Measurements from ENCODE around the gene ROBO1.

Gene ROBO1

DNA sequence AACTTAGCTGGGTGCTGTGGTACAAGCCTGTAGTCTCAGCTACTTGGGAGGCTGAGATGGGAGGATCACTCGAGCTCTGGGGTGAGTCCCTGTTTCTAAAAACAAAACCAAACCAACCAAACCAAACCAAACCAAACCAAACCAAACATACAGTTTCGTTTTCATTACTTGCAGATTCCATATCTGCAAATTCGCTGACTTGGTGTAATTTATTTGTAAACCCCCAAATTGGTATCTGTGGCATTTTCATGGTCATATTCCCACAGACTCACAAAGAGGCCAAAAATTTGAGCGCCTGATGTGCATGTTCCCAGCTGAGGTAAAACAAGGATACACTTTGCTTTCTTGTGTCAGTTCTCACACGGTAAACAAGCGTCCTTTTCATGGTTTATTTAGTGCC, 1138.3 kb downstream of the ROBO1 start:
- TF ChIP-seq, protein P1, sequence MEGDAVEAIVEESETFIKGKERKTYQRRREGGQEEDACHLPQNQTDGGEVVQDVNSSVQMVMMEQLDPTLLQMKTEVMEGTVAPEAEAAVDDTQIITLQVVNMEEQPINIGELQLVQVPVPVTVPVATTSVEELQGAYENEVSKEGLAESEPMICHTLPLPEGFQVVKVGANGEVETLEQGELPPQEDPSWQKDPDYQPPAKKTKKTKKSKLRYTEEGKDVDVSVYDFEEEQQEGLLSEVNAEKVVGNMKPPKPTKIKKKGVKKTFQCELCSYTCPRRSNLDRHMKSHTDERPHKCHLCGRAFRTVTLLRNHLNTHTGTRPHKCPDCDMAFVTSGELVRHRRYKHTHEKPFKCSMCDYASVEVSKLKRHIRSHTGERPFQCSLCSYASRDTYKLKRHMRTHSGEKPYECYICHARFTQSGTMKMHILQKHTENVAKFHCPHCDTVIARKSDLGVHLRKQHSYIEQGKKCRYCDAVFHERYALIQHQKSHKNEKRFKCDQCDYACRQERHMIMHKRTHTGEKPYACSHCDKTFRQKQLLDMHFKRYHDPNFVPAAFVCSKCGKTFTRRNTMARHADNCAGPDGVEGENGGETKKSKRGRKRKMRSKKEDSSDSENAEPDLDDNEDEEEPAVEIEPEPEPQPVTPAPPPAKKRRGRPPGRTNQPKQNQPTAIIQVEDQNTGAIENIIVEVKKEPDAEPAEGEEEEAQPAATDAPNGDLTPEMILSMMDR (IDR thresholded peaks at IDR 0.05; ENCODE audit: low read depth, low read length): no peak
- no peak overlapping the region for H3K4me3 ChIP-seq (ENCODE audit: low read depth, low read length)

DNA sequence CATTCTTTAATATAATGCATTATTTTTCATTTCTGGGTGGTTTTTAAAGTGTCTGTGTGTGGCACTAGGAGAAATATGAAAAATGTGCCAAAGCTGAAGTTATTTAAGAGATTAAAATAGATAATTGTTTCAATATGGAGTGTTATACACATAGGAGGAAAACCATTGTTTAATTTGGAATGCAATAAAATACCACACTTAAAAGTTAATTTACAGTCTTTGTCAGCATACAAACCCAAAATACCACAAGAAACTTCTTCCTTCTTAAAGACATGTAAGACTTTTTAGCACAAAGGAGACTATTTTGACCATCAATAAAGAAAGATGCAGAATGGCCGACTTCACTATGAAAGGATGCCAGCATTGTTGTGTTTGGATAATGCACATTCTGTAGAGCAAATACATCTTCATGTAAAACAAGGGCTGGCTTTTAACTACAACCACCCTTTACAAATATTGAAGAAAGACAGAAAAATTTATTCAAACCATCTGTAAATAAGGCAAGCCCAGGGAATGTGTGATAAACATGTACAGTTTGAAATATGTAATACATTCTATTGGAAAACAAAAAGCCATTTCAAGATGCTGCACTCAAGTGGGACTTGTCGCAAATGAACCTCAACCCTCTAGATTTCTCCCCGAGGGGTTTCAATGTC, 1146.6 kb downstream of the ROBO1 start:
- H3K4me3 ChIP-seq (ENCODE audit: low read depth, low read length): no peak overlapping the region
- TF ChIP-seq, protein P1 (IDR thresholded peaks at IDR 0.05; ENCODE audit: low read depth, low read length): no peak

GRCh38 chr3:78614486-78614885, 1153.3 kb downstream of the ROBO1 start:
- H3K4me3 ChIP-seq (ENCODE audit: low read depth, low read length): no peak overlapping the region
- TF ChIP-seq, protein P1 (IDR thresholded peaks at IDR 0.05; ENCODE audit: low read depth, low read length): no peak

DNA sequence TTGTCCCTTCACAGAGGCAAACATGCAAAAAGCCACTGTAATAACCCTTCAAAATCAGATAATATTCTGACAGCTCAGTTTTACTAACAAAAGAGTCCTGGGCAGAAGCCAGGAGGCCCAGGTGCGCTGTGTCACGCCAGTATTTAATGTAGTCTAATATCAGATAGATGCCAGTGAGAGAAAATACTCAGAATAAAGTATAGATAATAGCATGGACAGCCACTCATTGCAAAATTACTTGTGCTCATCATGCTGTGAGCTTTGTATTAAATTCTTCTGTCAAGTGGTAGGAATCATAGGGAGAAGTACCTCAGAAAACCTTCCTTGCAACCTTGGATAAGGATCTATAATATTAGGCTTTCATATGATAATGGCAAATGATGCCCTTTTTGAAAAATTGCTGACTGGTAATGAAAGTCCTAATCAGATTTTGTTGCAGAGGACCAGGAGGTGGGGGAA, 1154.3 kb downstream of the ROBO1 start:
- TF ChIP-seq, protein P1 (IDR thresholded peaks at IDR 0.05; ENCODE audit: low read depth, low read length): no peak
- no peak overlapping the region for H3K4me3 ChIP-seq (ENCODE audit: low read depth, low read length)

- no peak overlapping the region for H3K4me3 ChIP-seq (ENCODE audit: low read depth, low read length)
- TF ChIP-seq, protein P1 (IDR thresholded peaks at IDR 0.05; ENCODE audit: low read depth, low read length): no peak
These were observed 1156.5 kb downstream of the ROBO1 start for GRCh38 chr3:78611278-78611677.

- no peak overlapping the region for H3K4me3 ChIP-seq (ENCODE audit: low read depth, low read length)
- TF ChIP-seq, protein P1 (IDR thresholded peaks at IDR 0.05; ENCODE audit: low read depth, low read length): no peak
These were observed 1157.2 kb downstream of the ROBO1 start for GRCh38 chr3:78610462-78611125.

- TF ChIP-seq, protein P1 (IDR thresholded peaks at IDR 0.05; ENCODE audit: low read depth, low read length): no peak
- H3K4me3 ChIP-seq (ENCODE audit: low read depth, low read length): no peak overlapping the region
These were observed 1161.0 kb downstream of the ROBO1 start for GRCh38 chr3:78606756-78607155.
